Measurements from ENCODE around the gene CEP131. TPM values are rescaled to one million over a fixed set of nuclear protein-coding genes. Genes with fewer than 3 reads are reported as not detected.

The CEP131 gene
- total RNA-seq, 6 experiments from 2014 or later: 1.5 to 4.3 (median 2.1) TPM

DNA sequence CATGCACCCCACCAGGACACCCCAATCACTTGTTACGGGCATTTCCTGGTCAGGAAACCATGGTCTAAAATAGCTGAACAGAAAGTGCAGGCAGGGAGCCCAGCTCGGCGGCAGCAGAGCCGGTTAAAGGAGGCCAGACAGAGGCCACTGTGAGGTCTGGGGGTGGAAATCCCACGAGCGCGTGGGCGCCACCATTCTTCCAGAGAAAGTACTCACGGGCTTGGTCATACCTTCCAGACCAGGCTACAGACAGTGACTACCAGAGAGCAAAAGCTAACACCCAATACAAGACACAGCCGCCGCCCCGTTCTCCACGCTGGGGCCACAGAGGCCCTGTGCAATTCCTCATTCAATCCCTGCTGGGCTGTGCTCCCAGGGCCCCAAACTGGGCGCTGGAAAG is 11.9 kb downstream of the CEP131 start:
- TF ChIP-seq POLR2A (IDR thresholded peaks at IDR 0.05) (no peak), CTCF (IDR thresholded peaks at IDR 0.05) (no peak)
- ATAC-seq: peak in 1 of 4 donors; percentile 23
- intact Hi-C loops (cut with DNase I): no loop called here

DNA sequence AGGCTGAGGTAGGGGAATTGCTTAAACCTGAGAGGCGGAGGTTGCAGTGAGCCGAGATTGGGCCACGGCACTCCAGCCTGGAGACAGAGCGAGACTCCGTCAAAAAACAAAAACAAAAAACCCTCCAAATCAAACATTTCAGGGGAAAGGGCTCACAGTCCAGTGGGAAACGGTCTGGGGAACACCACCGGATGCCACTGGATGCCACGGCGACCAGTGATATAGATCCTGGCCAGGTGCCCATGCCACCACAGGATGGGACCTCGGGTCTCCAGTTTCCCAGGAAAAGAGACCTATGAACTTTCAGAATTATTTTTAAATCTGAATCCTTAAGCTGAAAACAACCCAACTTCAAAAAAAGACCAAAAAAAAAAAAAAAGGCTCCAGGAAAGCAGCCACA is 12.3 kb downstream of the CEP131 start:
- H3K27ac ChIP-seq: no peak overlapping the region
- DNase-seq: no peak
- H3K4me1 ChIP-seq: no peaks in the 10 kb centered on the region
- no peaks in the 10 kb centered on the region for H3K27me3 ChIP-seq
- TF ChIP-seq CTCF (IDR thresholded peaks at IDR 0.05) (no peak), POLR2A (IDR thresholded peaks at IDR 0.05) (no peak)
- H3K9me3 ChIP-seq: no peaks in the 10 kb centered on the region
- no peaks in the 10 kb centered on the region for H3K36me3 ChIP-seq
- H3K4me3 ChIP-seq: no peak overlapping the region
- intact Hi-C loops (cut with DNase I): no loop called here
- 68% methylated on average over 10 of the region's 10 CpGs for WGBS (ENCODE audit: insufficient coverage, low coverage, low lambda C conversion rate, missing lambda C conversion rate)
- no peak for ATAC-seq

More for the DNA sequence above, 11.9 kb downstream of the CEP131 start:
- no peaks in the 10 kb centered on the region for H3K4me1 ChIP-seq
- WGBS (ENCODE audit: insufficient coverage, low coverage, low lambda C conversion rate, missing lambda C conversion rate): 48% methylated on average over 6 of the region's 14 CpGs
- H3K27me3 ChIP-seq: no peaks in the 10 kb centered on the region
- H3K4me3 ChIP-seq: no peak overlapping the region
- H3K27ac ChIP-seq: no peak overlapping the region
- H3K9me3 ChIP-seq: no peaks in the 10 kb centered on the region
- H3K36me3 ChIP-seq: no peaks in the 10 kb centered on the region
- DNase-seq: no peak

DNA sequence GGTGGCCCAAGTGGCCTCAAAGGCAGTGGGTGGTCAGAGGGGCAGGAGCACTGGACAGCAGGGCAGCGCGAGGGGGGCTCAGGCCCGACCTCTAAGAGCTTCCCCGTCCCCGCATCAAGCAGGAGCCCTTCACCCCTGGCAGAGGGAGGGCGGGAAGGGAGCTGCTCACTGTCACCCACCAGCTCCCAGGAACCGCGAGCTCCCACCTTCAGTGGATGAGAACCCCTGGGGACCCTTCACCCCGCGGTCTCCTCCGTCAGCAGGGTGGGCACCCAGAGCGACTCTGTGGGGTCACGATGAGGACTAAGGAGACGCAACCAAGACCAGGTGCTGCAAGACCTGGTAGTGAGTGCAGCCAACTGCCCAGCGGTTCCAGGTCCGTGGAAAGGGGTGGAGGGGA is 13.6 kb downstream of the CEP131 start:
- TF ChIP-seq POLR2A (IDR thresholded peaks at IDR 0.05) (no peak), CTCF (IDR thresholded peaks at IDR 0.05) (no peak)
- intact Hi-C loops (cut with DNase I): no loop called here
- H3K4me1 ChIP-seq: no peaks in the 10 kb centered on the region
- no peak for ATAC-seq
- no peaks in the 10 kb centered on the region for H3K9me3 ChIP-seq
- H3K27ac ChIP-seq: no peak overlapping the region
- no peaks in the 10 kb centered on the region for H3K27me3 ChIP-seq
- no peak overlapping the region for H3K4me3 ChIP-seq
- no peaks in the 10 kb centered on the region for H3K36me3 ChIP-seq
- 80% methylated on average over 1 of the region's 16 CpGs for WGBS (ENCODE audit: insufficient coverage, low coverage, low lambda C conversion rate, missing lambda C conversion rate)
- DNase-seq: no peak

DNA sequence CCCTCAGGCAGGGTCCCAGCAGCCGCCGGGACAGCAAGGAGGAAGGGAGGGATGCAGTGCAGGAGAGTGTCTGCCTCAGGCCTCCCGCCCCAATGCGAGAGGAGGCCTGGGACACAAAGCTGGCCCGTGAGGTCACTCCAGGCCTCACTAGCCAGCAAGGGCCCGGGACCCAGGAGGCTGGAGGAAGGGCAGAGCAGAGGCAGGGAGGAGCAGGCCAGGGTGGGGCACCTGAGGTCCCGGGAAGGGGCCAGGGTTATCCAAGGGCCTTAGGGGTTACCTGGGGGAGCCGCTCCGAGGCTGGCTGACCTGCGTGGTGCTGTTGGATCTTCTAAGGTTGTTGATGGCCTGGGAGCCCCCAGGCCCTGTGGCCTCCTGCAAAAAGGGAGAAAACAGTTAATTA is 14.1 kb downstream of the CEP131 start:
- Histone ChIP-seq H3K27ac (no peak overlapping the region), H3K4me3 (no peak overlapping the region), H3K36me3 (no peaks in the 10 kb centered on the region), H3K4me1 (no peaks in the 10 kb centered on the region), H3K27me3 (no peaks in the 10 kb centered on the region), H3K9me3 (no peaks in the 10 kb centered on the region)
- ATAC-seq (no peak), DNase-seq (no peak)
- intact Hi-C loops (cut with DNase I): no loop called here
- WGBS (ENCODE audit: insufficient coverage, low coverage, low lambda C conversion rate, missing lambda C conversion rate): 90% methylated on average over 4 of the region's 10 CpGs
- TF ChIP-seq CTCF (IDR thresholded peaks at IDR 0.05): no peak
- no peak for TF ChIP-seq POLR2A (IDR thresholded peaks at IDR 0.05)
